ENCODE results near the gene STK11.

STK11 gene

DNA sequence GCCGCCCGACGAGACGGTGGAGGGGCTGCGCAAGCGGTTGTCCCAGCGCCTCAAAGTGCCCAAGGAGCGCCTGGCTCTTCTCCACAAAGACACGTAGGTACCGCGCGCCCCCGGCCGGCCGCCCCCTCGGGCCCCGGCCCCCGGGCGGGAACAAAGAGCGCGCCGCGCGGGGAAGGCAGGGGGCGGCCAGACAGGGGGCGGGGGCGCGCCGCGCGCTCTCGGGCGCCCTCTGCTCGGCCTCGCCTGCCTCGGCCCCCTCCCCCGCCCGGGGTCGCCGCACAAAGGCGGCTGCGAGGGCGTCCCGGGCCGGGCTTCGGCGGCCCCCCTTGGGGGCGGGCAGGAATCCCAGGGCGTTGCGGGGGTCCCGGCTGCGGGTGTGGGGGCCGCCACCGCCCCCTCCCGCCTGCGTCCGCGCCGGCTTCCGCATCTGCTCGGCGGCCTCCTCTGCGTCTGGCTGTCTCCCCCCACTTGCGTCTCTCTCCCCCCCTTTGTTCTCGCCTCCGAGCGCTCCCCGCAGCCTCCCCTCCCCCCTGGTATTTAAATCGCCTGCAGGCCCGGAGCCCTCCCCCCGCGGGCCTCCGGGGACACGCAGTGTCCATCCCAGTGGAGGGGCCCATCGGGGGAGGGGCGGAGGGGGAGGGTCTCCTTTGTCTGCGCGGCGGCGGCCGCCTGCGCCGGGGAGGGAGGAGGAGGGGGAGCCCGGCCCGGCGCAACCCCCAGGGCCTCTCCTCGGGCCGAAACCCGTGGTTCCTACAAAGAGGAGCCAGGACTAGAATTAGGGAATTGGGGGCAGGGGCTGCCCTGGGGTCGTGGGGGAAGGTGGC, 45.1 kb downstream of the STK11 start:
- under 1% methylated on average over 62 of the region's 90 CpGs for WGBS (ENCODE audit: insufficient coverage)
- H3K4me3 ChIP-seq (ENCODE audit: control insufficient read depth in 1 of 7, extremely low read depth in 1 of 7, insufficient read depth in 4 of 7, low read depth in 2 of 7, low read length in 6 of 7) = peak overlapping the region; percentile 70 to 87 (median 79)
- H3K27ac ChIP-seq (ENCODE audit: insufficient read depth in 1 of 2, low read depth in 1 of 2, low read length in 2 of 2, poor library complexity in 1 of 2, severe bottlenecking in 2 of 2) = peak overlapping the region; percentile 50 to 89
- DNase-seq = peak in 2 of 3 donors; percentile 65 to 74
- H3K27me3 ChIP-seq (replicated peaks in 2 of 5; ENCODE audit: control insufficient read depth in 4 of 5, insufficient read depth in 5 of 5, low read length in 4 of 5) = no peaks in the 10 kb centered on the region
- peaks cover 0 to 27% (median 20%) of the 10 kb centered on the region in 4 experiments for H3K36me3 ChIP-seq (ENCODE audit: control insufficient read depth in 4 of 4, insufficient read depth in 4 of 4, low read length in 3 of 4)
- H3K9me3 ChIP-seq (ENCODE audit: control extremely low read depth in 1 of 5, control insufficient read depth in 4 of 5, insufficient read depth in 2 of 5, low read depth in 1 of 5, low read length in 4 of 5) = no peaks in the 10 kb centered on the region
- peaks cover 0 to 56% (median 50%) of the 10 kb centered on the region in 4 experiments for H3K4me1 ChIP-seq (ENCODE audit: control extremely low read depth in 1 of 4, control insufficient read depth in 4 of 4, insufficient read depth in 4 of 4, low read length in 3 of 4)
- ChIA-PET CTCF (interaction anchor here (7.9 kb wide), 1 partner anchor 14 kb away, joined by 60 read pairs; no protein-coding TSS in a partner anchor), POLR2A (interaction anchor here (2.6 to 7.0 kb wide), 2 partner anchors 17 to 19 kb away, joined by 22 to 98 read pairs; partner anchors contain the start of gene CIRBP)

DNA sequence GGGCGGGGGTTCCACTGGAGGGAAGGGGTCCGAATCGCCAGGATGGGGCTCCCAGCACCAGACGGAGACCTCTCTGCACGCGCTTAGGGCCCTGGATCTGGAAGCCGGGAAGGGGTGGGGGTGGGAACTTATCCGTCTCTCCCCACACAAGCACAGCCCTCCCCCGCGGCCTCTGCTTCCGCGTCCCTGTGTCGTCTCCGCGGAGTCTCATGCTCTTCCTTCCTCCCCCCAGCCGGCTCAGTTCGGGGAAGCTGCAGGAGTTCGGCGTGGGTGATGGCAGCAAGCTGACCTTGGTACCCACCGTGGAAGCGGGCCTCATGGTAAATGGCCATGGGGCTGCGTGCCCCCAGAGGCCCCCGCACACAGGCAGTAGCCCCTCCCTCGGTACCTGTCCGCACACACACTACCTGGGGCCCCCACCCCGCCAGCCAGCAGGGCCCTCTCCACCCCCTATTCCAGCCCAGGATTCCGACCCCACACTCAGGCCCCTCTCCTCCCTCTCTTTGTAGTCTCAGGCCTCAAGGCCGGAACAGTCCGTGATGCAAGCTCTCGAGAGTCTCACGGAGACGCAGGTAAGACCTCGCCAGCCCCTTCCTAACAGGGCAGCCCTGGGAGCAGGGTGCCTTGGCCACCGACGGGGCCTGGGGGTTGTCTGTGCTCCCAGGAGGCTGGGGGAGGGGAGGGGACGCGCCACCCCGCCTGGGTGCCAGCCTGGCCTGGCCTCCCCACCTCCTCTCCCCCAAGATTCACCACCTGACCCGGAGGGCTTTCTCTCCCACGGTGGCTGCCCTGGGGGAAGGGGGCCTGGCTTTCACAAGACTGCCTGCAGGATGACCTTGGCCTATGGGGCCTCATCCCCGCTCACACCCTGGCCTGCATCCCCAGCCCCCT, 46.0 kb downstream of the STK11 start:
- DNase-seq = peak in 2 of 3 donors; percentile 61 to 74
- peaks cover 2 to 34% (median 25%) of the 10 kb centered on the region in 4 experiments for H3K36me3 ChIP-seq (ENCODE audit: control insufficient read depth in 4 of 4, insufficient read depth in 4 of 4, low read length in 3 of 4)
- POLR2A ChIA-PET = interaction anchor here (7.0 kb wide), 1 partner anchor 16 kb away, joined by 98 read pairs; the partner anchor contains the start of gene CIRBP

DNA sequence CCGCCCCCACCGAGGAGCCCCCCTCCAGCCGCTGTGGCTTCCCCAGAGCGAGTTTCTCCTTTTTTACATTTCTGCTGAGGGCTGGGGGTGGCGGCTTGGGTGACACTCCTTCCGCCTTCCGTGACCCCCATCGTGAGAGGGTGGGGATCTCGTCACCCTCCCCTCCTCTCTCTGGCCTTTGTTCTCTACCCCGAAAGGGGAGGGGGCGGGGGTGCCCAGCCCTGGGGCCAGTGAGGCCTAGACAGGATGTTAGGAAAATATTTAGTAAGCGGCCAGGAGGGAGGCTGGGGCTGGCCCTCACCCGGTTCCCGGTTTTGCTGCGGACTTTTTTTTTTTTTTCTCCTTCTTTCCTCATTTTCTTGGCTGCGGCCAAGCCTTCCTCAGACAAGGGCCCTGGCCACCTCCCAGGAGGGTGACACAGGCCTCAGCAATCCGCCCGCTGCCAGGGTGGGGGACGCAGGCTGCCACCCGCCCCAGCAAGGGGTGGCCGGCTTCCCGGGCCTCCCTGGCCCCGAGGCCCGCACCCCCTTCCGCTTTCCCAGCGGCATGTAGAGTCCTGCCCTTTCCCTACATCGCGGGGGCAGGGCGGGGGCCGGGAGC, 46.7 kb downstream of the STK11 start:
- H3K27me3 ChIP-seq (replicated peaks in 2 of 5; ENCODE audit: control insufficient read depth in 4 of 5, insufficient read depth in 5 of 5, low read length in 4 of 5) = no peaks in the 10 kb centered on the region
- peak overlapping the region in 6 of 7 experiments; percentile 32 to 84 (median 78) for H3K4me3 ChIP-seq (ENCODE audit: control insufficient read depth in 1 of 7, extremely low read depth in 1 of 7, insufficient read depth in 4 of 7, low read depth in 2 of 7, low read length in 6 of 7)
- ChIA-PET POLR2A (interaction anchor here (1.1 to 7.0 kb wide), 7 partner anchors 8 to 121 kb away, joined by 3 to 98 read pairs (median 7); partner anchors contain the start of genes CIRBP and FAM174C), CTCF (interaction anchor here (7.9 to 17.7 kb wide), 2 partner anchors 7 to 12 kb away, joined by 60 to 268 read pairs; no protein-coding TSS in a partner anchor)
- peaks cover 0 to 67% (median 54%) of the 10 kb centered on the region in 4 experiments for H3K4me1 ChIP-seq (ENCODE audit: control extremely low read depth in 1 of 4, control insufficient read depth in 4 of 4, insufficient read depth in 4 of 4, low read length in 3 of 4)
- no peaks in the 10 kb centered on the region for H3K9me3 ChIP-seq (ENCODE audit: control extremely low read depth in 1 of 5, control insufficient read depth in 4 of 5, insufficient read depth in 2 of 5, low read depth in 1 of 5, low read length in 4 of 5)
- 0% methylated on average over 22 of the region's 30 CpGs for WGBS (ENCODE audit: insufficient coverage)
- peak overlapping the region; percentile 70 to 89 for H3K27ac ChIP-seq (ENCODE audit: insufficient read depth in 1 of 2, low read depth in 1 of 2, low read length in 2 of 2, poor library complexity in 1 of 2, severe bottlenecking in 2 of 2)
- peaks cover 3 to 41% (median 30%) of the 10 kb centered on the region in 4 experiments for H3K36me3 ChIP-seq (ENCODE audit: control insufficient read depth in 4 of 4, insufficient read depth in 4 of 4, low read length in 3 of 4)
- DNase-seq = peak; percentile 89 to 97 (median 97)

More for the DNA sequence above, 46.0 kb downstream of the STK11 start:
- peak overlapping the region; percentile 70 to 87 (median 79) for H3K4me3 ChIP-seq (ENCODE audit: control insufficient read depth in 1 of 7, extremely low read depth in 1 of 7, insufficient read depth in 4 of 7, low read depth in 2 of 7, low read length in 6 of 7)
- CTCF ChIA-PET = interaction anchor here (7.9 kb wide), 1 partner anchor 13 kb away, joined by 60 read pairs; no protein-coding TSS in a partner anchor
- peaks cover 0 to 60% (median 51%) of the 10 kb centered on the region in 4 experiments for H3K4me1 ChIP-seq (ENCODE audit: control extremely low read depth in 1 of 4, control insufficient read depth in 4 of 4, insufficient read depth in 4 of 4, low read length in 3 of 4)
- no peaks in the 10 kb centered on the region for H3K9me3 ChIP-seq (ENCODE audit: control extremely low read depth in 1 of 5, control insufficient read depth in 4 of 5, insufficient read depth in 2 of 5, low read depth in 1 of 5, low read length in 4 of 5)
- peak overlapping the region; percentile 50 to 89 for H3K27ac ChIP-seq (ENCODE audit: insufficient read depth in 1 of 2, low read depth in 1 of 2, low read length in 2 of 2, poor library complexity in 1 of 2, severe bottlenecking in 2 of 2)
- H3K27me3 ChIP-seq (replicated peaks in 2 of 5; ENCODE audit: control insufficient read depth in 4 of 5, insufficient read depth in 5 of 5, low read length in 4 of 5) = no peaks in the 10 kb centered on the region
- 6% methylated on average over 30 of the region's 41 CpGs for WGBS (ENCODE audit: insufficient coverage)

DNA sequence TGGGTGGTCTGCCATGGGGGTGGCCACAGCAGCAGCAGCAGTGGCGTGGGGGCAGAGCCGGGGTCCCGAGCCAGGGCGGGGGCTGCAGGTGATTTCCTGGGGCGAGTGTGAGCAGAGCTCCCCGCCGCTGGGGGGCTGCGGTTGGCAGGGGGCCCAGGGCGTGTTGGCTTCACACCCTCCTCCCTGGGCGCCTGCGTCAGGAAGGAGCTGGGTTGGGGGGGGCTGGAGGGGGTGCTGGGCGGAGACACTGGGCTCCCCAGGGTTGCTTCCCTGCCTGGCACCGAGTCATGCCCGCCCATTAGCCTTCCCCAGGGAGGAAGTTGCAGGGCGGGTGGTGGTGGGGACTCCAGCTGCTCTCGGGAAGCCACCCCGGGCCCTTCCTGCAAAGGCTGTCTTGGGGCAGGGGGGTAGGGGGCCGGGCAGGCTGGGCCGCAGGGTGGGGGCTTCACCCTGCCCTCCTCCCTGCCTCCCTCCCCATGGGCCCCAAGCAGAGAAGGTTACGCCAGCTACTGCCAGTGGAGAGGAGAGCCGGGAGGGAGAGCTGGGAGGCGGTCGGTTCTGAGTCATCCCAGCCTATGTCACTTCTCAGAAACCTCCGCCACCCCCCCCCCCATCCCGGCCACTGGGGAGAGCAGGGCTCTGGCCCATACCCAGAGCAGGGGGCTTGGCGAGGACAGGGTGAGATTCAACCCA, 47.4 kb downstream of the STK11 start:
- Histone ChIP-seq H3K4me1 (ENCODE audit: control extremely low read depth in 1 of 4, control insufficient read depth in 4 of 4, insufficient read depth in 4 of 4, low read length in 3 of 4) (peaks cover 0 to 68% (median 53%) of the 10 kb centered on the region in 4 experiments), H3K36me3 (ENCODE audit: control insufficient read depth in 4 of 4, insufficient read depth in 4 of 4, low read length in 3 of 4) (peaks cover 3 to 47% (median 33%) of the 10 kb centered on the region in 4 experiments), H3K9me3 (ENCODE audit: control extremely low read depth in 1 of 5, control insufficient read depth in 4 of 5, insufficient read depth in 2 of 5, low read depth in 1 of 5, low read length in 4 of 5) (no peaks in the 10 kb centered on the region), H3K27ac (ENCODE audit: insufficient read depth in 1 of 2, low read depth in 1 of 2, low read length in 2 of 2, poor library complexity in 1 of 2, severe bottlenecking in 2 of 2) (peak overlapping the region; percentile 70 to 89), H3K4me3 (ENCODE audit: control insufficient read depth in 1 of 7, extremely low read depth in 1 of 7, insufficient read depth in 4 of 7, low read depth in 2 of 7, low read length in 6 of 7) (peak overlapping the region in 6 of 7 experiments; percentile 40 to 84 (median 78)), H3K27me3 (replicated peaks in 2 of 5; ENCODE audit: control insufficient read depth in 4 of 5, insufficient read depth in 5 of 5, low read length in 4 of 5) (no peaks in the 10 kb centered on the region)
- POLR2A ChIA-PET = interaction anchor here (0.5 to 7.0 kb wide), 10 partner anchors 8 to 987 kb away, joined by 3 to 98 read pairs (median 4); partner anchors contain the start of genes CIRBP, FAM174C and POLR2E
- WGBS (ENCODE audit: insufficient coverage) = 0% methylated on average over 6 of the region's 26 CpGs
- CTCF ChIA-PET = interaction anchor here (7.9 to 17.7 kb wide), 2 partner anchors 8 to 12 kb away, joined by 60 to 268 read pairs; no protein-coding TSS in a partner anchor
- DNase-seq = peak; percentile 90 to 96 (median 96)

DNA sequence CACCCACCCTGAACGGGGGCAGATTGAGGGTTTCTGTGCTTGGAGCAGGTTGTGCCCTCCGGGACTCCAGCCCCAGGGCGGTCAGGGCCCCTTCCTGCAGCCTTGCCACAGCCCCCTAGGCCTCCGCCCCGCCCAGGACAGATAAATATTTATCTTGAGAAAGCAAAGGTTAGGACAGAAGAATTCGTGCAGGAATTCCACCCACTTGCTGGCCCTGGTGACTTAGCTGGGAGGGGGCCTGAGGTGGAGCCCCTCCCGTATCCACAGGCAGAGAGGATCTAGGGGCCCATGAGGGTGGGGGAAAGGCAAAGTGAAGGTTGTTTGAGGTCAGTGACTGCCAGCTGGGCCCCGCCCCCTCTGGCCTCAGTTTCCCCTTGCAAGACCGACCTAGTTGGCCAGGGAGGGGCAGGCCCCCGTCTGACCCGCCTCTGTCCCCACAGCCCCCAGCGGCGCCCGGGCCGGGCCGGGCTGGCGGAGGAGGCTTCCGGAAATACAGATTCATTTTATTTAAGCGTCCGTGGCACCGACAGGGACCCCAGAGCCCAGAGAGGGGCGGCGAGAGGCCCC, 48.0 kb downstream of the STK11 start:
- ChIA-PET POLR2A (interaction anchor here (0.5 to 7.0 kb wide), 10 partner anchors 8 to 986 kb away, joined by 3 to 98 read pairs (median 4); partner anchors contain the start of genes CIRBP, FAM174C and POLR2E), CTCF (interaction anchor here (7.9 to 17.7 kb wide), 2 partner anchors 9 to 11 kb away, joined by 60 to 268 read pairs; no protein-coding TSS in a partner anchor)
- Histone ChIP-seq H3K4me1 (ENCODE audit: control extremely low read depth in 1 of 4, control insufficient read depth in 4 of 4, insufficient read depth in 4 of 4, low read length in 3 of 4) (peaks cover 0 to 69% (median 58%) of the 10 kb centered on the region in 4 experiments), H3K9me3 (ENCODE audit: control extremely low read depth in 1 of 5, control insufficient read depth in 4 of 5, insufficient read depth in 2 of 5, low read depth in 1 of 5, low read length in 4 of 5) (no peaks in the 10 kb centered on the region), H3K27me3 (replicated peaks in 2 of 5; ENCODE audit: control insufficient read depth in 4 of 5, insufficient read depth in 5 of 5, low read length in 4 of 5) (no peaks in the 10 kb centered on the region), H3K27ac (ENCODE audit: insufficient read depth in 1 of 2, low read depth in 1 of 2, low read length in 2 of 2, poor library complexity in 1 of 2, severe bottlenecking in 2 of 2) (peak overlapping the region; percentile 70 to 89), H3K4me3 (ENCODE audit: control insufficient read depth in 1 of 7, extremely low read depth in 1 of 7, insufficient read depth in 4 of 7, low read depth in 2 of 7, low read length in 6 of 7) (peak overlapping the region in 6 of 7 experiments; percentile 40 to 84 (median 66)), H3K36me3 (ENCODE audit: control insufficient read depth in 4 of 4, insufficient read depth in 4 of 4, low read length in 3 of 4) (peaks cover 3 to 52% (median 36%) of the 10 kb centered on the region in 4 experiments)
- DNase-seq = no peak
- 34% methylated on average over 20 of the region's 23 CpGs for WGBS (ENCODE audit: insufficient coverage)
